Measurements from ENCODE around the gene ASCC1. TPM values are rescaled to one million over a fixed set of nuclear protein-coding genes. Genes with fewer than 3 reads are reported as not detected.

ASCC1 gene
- total RNA-seq, 2 experiments from 2014 or later: 16.5 to 19.0 TPM

- ATAC-seq (ENCODE audit: poor library complexity): no peak
- no peak for DNase-seq
- H3K4me3 ChIP-seq (ENCODE audit: low read length): no peak overlapping the region
- Mint-ChIP-seq H3K4me3 (no peak overlapping the region), H3K27ac (no peak overlapping the region), H3K9me3 (no peaks in the 10 kb centered on the region), H3K36me3 (ENCODE audit: low read depth) (peaks cover 3% of the 10 kb centered on the region), H3K4me1 (ENCODE audit: low read depth) (peaks cover 8% of the 10 kb centered on the region), H3K27me3 (no peaks in the 10 kb centered on the region)
- intact Hi-C loops (cut with DNase I, micrococcal nuclease): no loop called here
- peaks cover 0 to 3% of the 10 kb centered on the region in 2 experiments for H3K9me3 ChIP-seq (ENCODE audit: control insufficient read depth in 1 of 2, insufficient read depth in 1 of 2, low read length in 2 of 2)
- H3K4me1 ChIP-seq (ENCODE audit: insufficient read depth, low read length): no peaks in the 10 kb centered on the region
- CTCF ChIA-PET: no interaction called here
- no peaks in the 10 kb centered on the region for H3K36me3 ChIP-seq (ENCODE audit: insufficient read depth, low read length)
- no peak overlapping the region for H3K27ac ChIP-seq (ENCODE audit: low read depth in 1 of 2, low read length in 2 of 2)
- no peak for TF ChIP-seq CTCF (IDR thresholded peaks at IDR 0.05)
- POLR2A ChIA-PET: interaction anchor here (0.6 to 1.4 kb wide), 4 partner anchors 9 to 292 kb away, joined by 3 to 5 read pairs (median 3); no protein-coding TSS in a partner anchor
- H3K27me3 ChIP-seq (ENCODE audit: control insufficient read depth in 1 of 2, insufficient read depth in 2 of 2, low read length in 2 of 2): no peaks in the 10 kb centered on the region
These were observed 162.4 kb downstream of the ASCC1 start for GRCh38 chr10:72053690-72054089.

- Histone ChIP-seq H3K4me1 (ENCODE audit: insufficient read depth, low read length) (no peaks in the 10 kb centered on the region), H3K4me3 (ENCODE audit: low read length) (no peak overlapping the region), H3K36me3 (ENCODE audit: insufficient read depth, low read length) (no peaks in the 10 kb centered on the region), H3K27ac (ENCODE audit: low read depth in 1 of 2, low read length in 2 of 2) (no peak overlapping the region), H3K27me3 (ENCODE audit: control insufficient read depth in 1 of 2, insufficient read depth in 2 of 2, low read length in 2 of 2) (no peaks in the 10 kb centered on the region), H3K9me3 (ENCODE audit: control insufficient read depth in 1 of 2, insufficient read depth in 1 of 2, low read length in 2 of 2) (peaks cover 0 to 3% of the 10 kb centered on the region in 2 experiments)
- POLR2A ChIA-PET: interaction anchor here (1.8 kb wide), 1 partner anchor 12 kb away, joined by 4 read pairs; no protein-coding TSS in a partner anchor
- H3K9me3 Mint-ChIP-seq: no peaks in the 10 kb centered on the region
- no peak overlapping the region for H3K27ac Mint-ChIP-seq
- TF ChIP-seq CTCF (IDR thresholded peaks at IDR 0.05): no peak
- H3K27me3 Mint-ChIP-seq: no peaks in the 10 kb centered on the region
- no peak overlapping the region for H3K4me3 Mint-ChIP-seq
- CTCF ChIA-PET: no interaction called here
- intact Hi-C loops (cut with DNase I, micrococcal nuclease): loop anchor here in 1 of 2 experiments (2.0 kb wide), 1 partner anchor 174 kb away; no protein-coding TSS in a partner anchor
- peaks cover 9% of the 10 kb centered on the region for H3K4me1 Mint-ChIP-seq (ENCODE audit: low read depth)
- DNase-seq (no peak), ATAC-seq (ENCODE audit: poor library complexity) (no peak)
- H3K36me3 Mint-ChIP-seq (ENCODE audit: low read depth): no peaks in the 10 kb centered on the region
These were observed 165.2 kb downstream of the ASCC1 start for GRCh38 chr10:72050873-72051272.

GRCh38 chr10:72049969-72050781 lies 165.9 kb downstream of the ASCC1 start:
- H3K27me3 Mint-ChIP-seq: no peaks in the 10 kb centered on the region
- no peak overlapping the region for H3K4me3 ChIP-seq (ENCODE audit: low read length)
- no peak overlapping the region for H3K27ac ChIP-seq (ENCODE audit: low read depth in 1 of 2, low read length in 2 of 2)
- intact Hi-C loops (cut with DNase I, micrococcal nuclease): loop anchor here (2.0 to 10.0 kb wide), 7 partner anchors 133 to 735 kb away; partner anchors contain the start of gene SLC29A3 (in 1 of the 2)
- ChIA-PET POLR2A (no interaction called here), CTCF (no interaction called here)
- H3K36me3 ChIP-seq (ENCODE audit: insufficient read depth, low read length): no peaks in the 10 kb centered on the region
- no peaks in the 10 kb centered on the region for H3K36me3 Mint-ChIP-seq (ENCODE audit: low read depth)
- no peak for TF ChIP-seq CTCF (IDR thresholded peaks at IDR 0.05)
- H3K27ac Mint-ChIP-seq: no peak overlapping the region
- H3K4me1 ChIP-seq (ENCODE audit: insufficient read depth, low read length): no peaks in the 10 kb centered on the region
- peaks cover 0 to 3% of the 10 kb centered on the region in 2 experiments for H3K9me3 ChIP-seq (ENCODE audit: control insufficient read depth in 1 of 2, insufficient read depth in 1 of 2, low read length in 2 of 2)
- no peaks in the 10 kb centered on the region for H3K9me3 Mint-ChIP-seq
- DNase-seq (no peak), ATAC-seq (ENCODE audit: poor library complexity) (no peak)
- no peak overlapping the region for H3K4me3 Mint-ChIP-seq
- H3K4me1 Mint-ChIP-seq (ENCODE audit: low read depth): peaks cover 9% of the 10 kb centered on the region
- no peaks in the 10 kb centered on the region for H3K27me3 ChIP-seq (ENCODE audit: control insufficient read depth in 1 of 2, insufficient read depth in 2 of 2, low read length in 2 of 2)
